BJ (cell line): ENCODE measurements around the gene PI4KA. TPM values are rescaled to one million over a fixed set of nuclear protein-coding genes. Genes with fewer than 3 reads are reported as not detected.
"Not testable (repeated sequence)": the region's sequence is repeated elsewhere in the genome, so short reads cannot be mapped to it uniquely, and the experiment has no call there.

Experiments used
- CTCF ChIA-PET: fragments of 350-600 bp; formaldehyde crosslinking; extraction: SDS; loops from one replicate; lab custom pipeline; 2021; ENCODE audit warnings: antibody characterized with exemption, inconsistent platforms; lab: Yijun Ruan, JAX
- POLR2A ChIA-PET: fragments of 300-600 bp; sonication (Branson Sonifier 250); formaldehyde crosslinking; extraction: SDS; loops from one replicate; lab custom pipeline; 2021; ENCODE audit warnings: antibody characterized with exemption; lab: Charles Lee
- DNase-seq: peaks from one replicate; pipeline ENCODE4 v3.0.0-alpha.2; 2011; ENCODE audit warnings: low read depth
- H3K27me3 ChIP-seq: 2 replicates; pipeline ENCODE4 v1.6.0; 2011; ENCODE audit warnings: low read length; ENCODE audit not compliant: control insufficient read depth, insufficient read depth
- H3K36me3 ChIP-seq: 2 replicates; pipeline ENCODE4 v1.5.1; 2011; ENCODE audit warnings: low read length; ENCODE audit not compliant: control insufficient read depth, insufficient read depth
- H3K4me3 ChIP-seq: 2 replicates; pipeline ENCODE4 v1.5.1; 2011; ENCODE audit warnings: low read depth, mild to moderate bottlenecking, control low read depth, low read length
- polyA plus RNA-seq: library from polyadenylated mRNA; depleted of rRNA; stranded (reverse); fragments of >200 nt; gene quantifications from 2 replicates; pipeline ENCODE4 v1.2.3, GENCODE V29; 2011
- TF ChIP-seq, protein P1 (sequence below): IDR thresholded peaks from 2 replicates; pipeline ENCODE4 v1.5.1; 2011; ENCODE audit warnings: low read depth, mild to moderate bottlenecking, control low read depth, inconsistent platforms, low read length, moderate library complexity; ENCODE audit not compliant: insufficient read depth

The PI4KA gene
- polyA plus RNA-seq, 1 experiment = 34.2 TPM

DNA sequence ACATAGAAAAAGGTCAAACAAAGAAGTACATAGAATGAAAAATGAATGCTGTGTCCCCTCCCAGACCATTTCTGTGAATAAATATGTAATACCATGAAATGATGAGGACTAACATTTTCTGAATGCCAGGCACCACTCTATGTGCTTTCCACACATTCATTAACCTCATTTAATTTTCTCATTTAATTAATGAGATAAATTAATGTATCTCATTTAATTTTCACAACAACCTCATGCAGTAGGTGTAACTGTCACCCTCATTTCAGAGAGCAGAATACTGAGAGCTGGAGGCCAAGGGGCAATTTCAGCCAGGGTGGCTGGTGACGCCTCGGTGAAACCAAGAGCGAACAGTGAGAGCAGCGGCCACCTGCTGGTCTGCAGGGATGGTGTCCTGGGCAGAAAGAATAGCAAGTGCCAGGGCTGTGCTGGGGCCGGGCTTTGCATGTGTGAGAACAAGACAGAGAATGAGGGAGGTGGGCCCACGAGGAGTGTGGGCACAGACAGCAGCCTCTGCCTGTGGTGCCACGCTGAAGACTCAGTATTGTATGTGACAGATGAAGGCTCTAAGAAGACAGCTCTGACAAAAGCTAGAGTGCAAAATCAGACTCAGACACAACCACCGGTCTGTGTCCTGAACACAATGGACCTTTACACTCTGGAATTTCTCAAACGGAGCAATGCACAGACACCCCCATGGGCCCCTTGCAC, 86.5 kb downstream of the PI4KA start:
- Histone ChIP-seq H3K27me3 (no peaks in the 10 kb centered on the region), H3K36me3 (peaks cover 1% of the 10 kb centered on the region; the same call in 1 of the 2 replicates), H3K4me3 (no peak overlapping the region)
- TF ChIP-seq, protein P1, sequence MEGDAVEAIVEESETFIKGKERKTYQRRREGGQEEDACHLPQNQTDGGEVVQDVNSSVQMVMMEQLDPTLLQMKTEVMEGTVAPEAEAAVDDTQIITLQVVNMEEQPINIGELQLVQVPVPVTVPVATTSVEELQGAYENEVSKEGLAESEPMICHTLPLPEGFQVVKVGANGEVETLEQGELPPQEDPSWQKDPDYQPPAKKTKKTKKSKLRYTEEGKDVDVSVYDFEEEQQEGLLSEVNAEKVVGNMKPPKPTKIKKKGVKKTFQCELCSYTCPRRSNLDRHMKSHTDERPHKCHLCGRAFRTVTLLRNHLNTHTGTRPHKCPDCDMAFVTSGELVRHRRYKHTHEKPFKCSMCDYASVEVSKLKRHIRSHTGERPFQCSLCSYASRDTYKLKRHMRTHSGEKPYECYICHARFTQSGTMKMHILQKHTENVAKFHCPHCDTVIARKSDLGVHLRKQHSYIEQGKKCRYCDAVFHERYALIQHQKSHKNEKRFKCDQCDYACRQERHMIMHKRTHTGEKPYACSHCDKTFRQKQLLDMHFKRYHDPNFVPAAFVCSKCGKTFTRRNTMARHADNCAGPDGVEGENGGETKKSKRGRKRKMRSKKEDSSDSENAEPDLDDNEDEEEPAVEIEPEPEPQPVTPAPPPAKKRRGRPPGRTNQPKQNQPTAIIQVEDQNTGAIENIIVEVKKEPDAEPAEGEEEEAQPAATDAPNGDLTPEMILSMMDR = 0 out of 2 replicates have a peak, but pooled peaks have one; percentile 7
- CTCF ChIA-PET = interaction anchor here (1.5 to 2.4 kb wide), 3 partner anchors 12 to 29 kb away, joined by 5 to 16 read pairs (median 6); no protein-coding TSS in a partner anchor
- POLR2A ChIA-PET = no interaction called here
- DNase-seq = no peak

DNA sequence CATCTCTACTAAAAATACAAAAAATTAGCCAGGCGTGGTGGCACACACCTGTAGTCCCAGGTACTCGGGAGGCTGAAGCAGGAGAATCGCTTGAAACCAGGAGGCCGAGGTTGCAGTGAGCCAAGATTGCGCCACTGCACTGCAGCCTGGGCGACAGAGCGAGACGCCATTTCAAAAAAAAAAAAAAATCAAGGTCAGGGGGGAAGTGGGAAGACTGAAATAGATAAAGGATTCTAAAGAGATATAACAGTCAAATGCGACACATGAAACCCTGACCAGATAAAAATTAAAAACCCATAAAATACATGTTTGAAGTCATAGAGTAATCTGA, 89.2 kb downstream of the PI4KA start:
- CTCF ChIA-PET = interaction anchor here (1.2 to 1.5 kb wide), 2 partner anchors 15 to 312 kb away, joined by 4 to 5 read pairs; no protein-coding TSS in a partner anchor
- DNase-seq, POLR2A ChIA-PET, H3K4me3 ChIP-seq, H3K27me3 ChIP-seq, H3K36me3 ChIP-seq: not testable (repeated sequence)

GRCh38 chr22:20766530-20766929, 92.1 kb downstream of the PI4KA start:
- TF ChIP-seq, protein P1 = no peak
- CTCF ChIA-PET = interaction anchor here (1.2 kb wide), 1 partner anchor 215 kb away, joined by 3 read pairs; no protein-coding TSS in a partner anchor
- Histone ChIP-seq H3K27me3 (no peaks in the 10 kb centered on the region), H3K4me3 (no peak overlapping the region), H3K36me3 (peaks cover 14% of the 10 kb centered on the region)
- POLR2A ChIA-PET = interaction anchor here (0.6 kb wide), 1 partner anchor 11 kb away, joined by 4 read pairs; no protein-coding TSS in a partner anchor
- DNase-seq = no peak

DNA sequence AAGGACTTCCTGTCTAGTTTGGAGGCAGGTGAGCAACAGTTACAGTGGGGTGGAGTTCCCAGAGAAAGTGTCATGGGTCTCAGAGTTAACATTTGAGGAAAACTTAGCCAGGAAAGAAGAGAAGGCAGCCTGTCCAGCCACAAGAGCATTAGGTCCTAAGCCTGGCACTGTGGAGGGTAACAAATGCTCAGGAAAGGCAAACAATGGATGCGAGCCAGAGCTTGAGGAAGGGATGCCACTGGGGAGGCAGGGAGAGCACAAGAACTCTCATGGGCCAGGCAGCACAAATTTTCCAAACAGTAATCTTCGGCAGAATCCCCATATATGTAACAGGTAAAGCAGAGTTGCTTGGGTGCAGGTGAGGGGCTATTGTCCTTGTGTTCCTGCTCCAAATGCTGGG, 92.7 kb downstream of the PI4KA start:
- POLR2A ChIA-PET = interaction anchor here (0.6 kb wide), 1 partner anchor 10 kb away, joined by 4 read pairs; no protein-coding TSS in a partner anchor
- no peak overlapping the region for H3K4me3 ChIP-seq
- DNase-seq = no peak
- H3K36me3 ChIP-seq = peaks cover 14% of the 10 kb centered on the region
- TF ChIP-seq, protein P1 = no peak
- CTCF ChIA-PET = interaction anchor here (1.2 kb wide), 1 partner anchor 214 kb away, joined by 3 read pairs; no protein-coding TSS in a partner anchor
- H3K27me3 ChIP-seq = no peaks in the 10 kb centered on the region

DNA sequence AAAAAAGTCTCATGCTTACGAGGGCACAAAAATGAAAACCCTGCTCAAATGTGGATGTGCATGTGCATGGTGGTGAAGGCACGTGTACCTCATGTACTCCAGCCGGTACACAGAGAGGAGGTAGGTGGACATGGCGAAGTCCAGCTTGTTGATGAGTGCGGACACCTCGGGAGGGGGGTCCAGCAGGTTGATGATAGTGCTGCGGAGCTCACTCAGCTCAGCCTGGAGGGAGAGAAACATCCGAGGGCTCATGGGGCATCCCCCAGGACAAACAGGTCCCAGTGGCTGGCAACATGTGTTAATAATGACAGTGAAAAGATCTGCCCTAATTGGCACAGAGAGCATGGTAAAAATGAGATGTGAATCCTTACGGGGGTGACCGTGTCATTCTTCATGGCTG, 93.9 kb downstream of the PI4KA start:
- ChIA-PET CTCF (interaction anchor here (1.0 to 2.6 kb wide), 3 partner anchors 13 to 23 kb away, joined by 3 to 8 read pairs (median 4); no protein-coding TSS in a partner anchor), POLR2A (no interaction called here)
- Histone ChIP-seq H3K4me3 (no peak overlapping the region), H3K36me3 (peaks cover 14% of the 10 kb centered on the region), H3K27me3 (no peaks in the 10 kb centered on the region)
- TF ChIP-seq, protein P1 = no peak
- no peak for DNase-seq

DNA sequence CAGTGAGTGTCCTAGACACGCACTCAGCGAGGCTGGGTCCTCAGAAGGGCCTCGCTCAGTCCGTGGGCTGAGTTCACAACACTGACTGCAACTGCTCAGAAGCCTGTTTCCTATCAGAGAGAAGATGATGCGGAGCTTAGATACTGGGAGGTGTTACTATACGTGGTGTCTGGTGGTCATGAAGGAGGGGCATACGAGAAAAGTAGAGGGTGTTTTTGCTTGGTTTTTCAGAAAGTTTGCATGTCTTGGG, 94.2 kb downstream of the PI4KA start:
- Histone ChIP-seq H3K4me3 (no peak overlapping the region), H3K36me3 (peaks cover 14% of the 10 kb centered on the region), H3K27me3 (no peaks in the 10 kb centered on the region)
- DNase-seq = no peak
- ChIA-PET CTCF (interaction anchor here (0.7 to 2.6 kb wide), 4 partner anchors 11 to 23 kb away, joined by 3 to 8 read pairs (median 4); no protein-coding TSS in a partner anchor), POLR2A (no interaction called here)
- TF ChIP-seq, protein P1 = no peak
